Mesodermal cell (in vitro differentiated cells): Measurements from ENCODE around the gene PTGS1.
A peak's percentile ranks its signal among the peaks of the same experiment; 100 is the strongest.
"Not testable (repeated sequence)": the region's sequence is repeated elsewhere in the genome, so short reads cannot be mapped to it uniquely, and the experiment has no call there.

ENCODE experiments used
- H3K27ac ChIP-seq: 2 replicates; pipeline ENCODE4 v1.7.0; 2013; ENCODE audit warnings: mild to moderate bottlenecking, low read depth, low read length, moderate library complexity; ENCODE audit not compliant: severe bottlenecking
- H3K36me3 ChIP-seq: 2 replicates; pipeline ENCODE4 v1.7.1; 2013; ENCODE audit warnings: mild to moderate bottlenecking, low read length, moderate library complexity; ENCODE audit not compliant: control insufficient read depth, insufficient read depth
- H3K4me1 ChIP-seq: one replicate; pipeline ENCODE4 v1.7.1; 2013; ENCODE audit warnings: mild to moderate bottlenecking, low read length; ENCODE audit not compliant: insufficient read depth, control insufficient read depth, poor library complexity, severe bottlenecking
- H3K4me3 ChIP-seq: 2 replicates; pipeline ENCODE4 v1.7.0; 2013; ENCODE audit warnings: low read length, control low read depth, mild to moderate bottlenecking; ENCODE audit not compliant: insufficient read depth, poor library complexity, severe bottlenecking; ENCODE audit errors: extremely low read depth
- H3K9me3 ChIP-seq: 2 replicates; pipeline ENCODE4 v1.7.1; 2013; ENCODE audit warnings: mild to moderate bottlenecking, low read length, moderate library complexity; ENCODE audit not compliant: control insufficient read depth
- WGBS, 2 experiments: methylation state at CpG; one replicate each; pipeline ENCODE4 v1.1.5; 2013; ENCODE audit warnings: missing lambda C conversion rate in 2 of 2; ENCODE audit not compliant: insufficient coverage in 2 of 2; 5-methylcytosine and 5-hydroxymethylcytosine counted together

Gene PTGS1

DNA sequence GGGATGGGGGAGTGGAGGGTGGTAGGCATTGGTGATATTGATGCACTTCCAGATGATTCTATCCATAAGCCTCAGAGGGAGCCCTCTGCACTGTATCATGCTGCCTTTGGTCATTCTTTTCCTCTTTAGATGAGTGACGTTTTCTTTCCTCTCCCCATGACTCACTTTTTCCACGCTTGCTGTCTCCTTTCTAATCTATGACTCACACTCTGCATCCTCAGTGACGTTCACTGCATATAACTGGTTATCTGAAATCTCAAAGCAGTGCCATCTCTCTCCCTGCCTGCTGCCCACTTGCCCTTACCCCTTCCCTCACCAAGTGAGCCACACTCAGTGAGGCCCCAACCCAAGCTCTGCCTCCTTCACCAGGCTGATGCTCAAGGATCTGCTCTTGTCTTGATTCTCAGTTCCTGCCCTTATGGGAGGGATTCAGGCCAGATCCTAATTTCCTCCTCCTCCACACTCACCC is 31.6 kb downstream of the PTGS1 start:
- Histone ChIP-seq H3K4me3 (no peak overlapping the region), H3K9me3 (no peaks in the 10 kb centered on the region), H3K27ac (peak overlapping the region; percentile 83), H3K4me1 (peaks cover 14% of the 10 kb centered on the region), H3K36me3 (no peaks in the 10 kb centered on the region)
- WGBS, 2 experiments = 7 to 19% methylated on average over 3 of the region's 3 CpGs

DNA sequence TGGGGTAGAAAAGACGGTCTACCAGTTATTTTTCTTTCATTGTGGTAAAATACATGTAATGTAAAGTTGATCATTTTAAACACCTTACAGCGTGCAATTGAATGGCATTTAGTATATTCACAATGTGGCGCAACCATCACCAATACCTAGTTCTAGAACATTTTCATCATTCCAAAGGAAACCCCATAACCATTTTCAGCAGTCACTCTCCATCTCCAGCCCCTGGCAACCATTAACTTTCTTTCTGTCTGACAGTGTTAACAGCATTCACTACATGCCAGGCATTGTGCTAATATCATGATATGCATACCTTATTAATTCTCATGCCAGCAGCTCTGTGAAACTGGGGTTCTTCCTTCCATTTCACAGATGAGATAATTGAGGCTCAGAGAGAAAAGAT is 32.0 kb downstream of the PTGS1 start:
- Histone ChIP-seq H3K9me3 (no peaks in the 10 kb centered on the region), H3K4me1 (peaks cover 14% of the 10 kb centered on the region), H3K4me3 (no peak overlapping the region), H3K27ac (peak overlapping the region; percentile 83), H3K36me3 (no peaks in the 10 kb centered on the region)
- 97 to 100% methylated on average over 1 to 2 of the region's 3 CpGs for WGBS, 2 experiments

DNA sequence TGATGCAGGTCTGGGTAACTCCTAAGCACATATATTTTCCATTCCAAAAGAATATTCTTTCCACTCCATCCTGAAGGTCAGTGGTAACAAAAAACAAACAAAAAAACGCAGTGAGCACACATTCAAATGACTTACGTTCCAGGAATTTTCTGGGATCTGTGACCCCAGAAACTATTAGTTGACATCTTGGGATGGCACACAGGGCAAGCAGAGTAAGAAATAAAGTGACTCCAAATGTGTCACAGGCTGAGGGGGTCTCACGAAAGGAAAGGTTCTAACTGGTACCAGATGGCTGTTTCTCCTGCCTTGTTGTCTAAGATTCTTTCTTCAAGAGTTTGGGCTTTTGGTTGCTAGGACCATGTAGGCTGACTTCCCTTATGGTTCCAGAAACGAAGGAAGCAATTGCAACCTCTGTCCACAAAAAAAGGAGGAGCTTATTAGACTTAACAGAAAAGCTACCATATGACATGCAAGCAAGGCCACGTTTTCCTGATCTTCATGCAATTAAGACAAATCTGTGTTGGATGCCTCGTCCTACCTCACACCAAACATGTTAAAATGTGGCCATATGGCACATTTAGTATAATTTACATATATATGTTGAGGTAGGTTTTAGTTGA is 32.7 kb downstream of the PTGS1 start:
- WGBS, 2 experiments = 81 to 88% methylated on average over 4 to 5 of the region's 6 CpGs
- no peaks in the 10 kb centered on the region for H3K9me3 ChIP-seq
- no peak overlapping the region for H3K4me3 ChIP-seq
- H3K27ac ChIP-seq = no peak overlapping the region
- H3K4me1 ChIP-seq = peaks cover 14% of the 10 kb centered on the region
- H3K36me3 ChIP-seq = no peaks in the 10 kb centered on the region

DNA sequence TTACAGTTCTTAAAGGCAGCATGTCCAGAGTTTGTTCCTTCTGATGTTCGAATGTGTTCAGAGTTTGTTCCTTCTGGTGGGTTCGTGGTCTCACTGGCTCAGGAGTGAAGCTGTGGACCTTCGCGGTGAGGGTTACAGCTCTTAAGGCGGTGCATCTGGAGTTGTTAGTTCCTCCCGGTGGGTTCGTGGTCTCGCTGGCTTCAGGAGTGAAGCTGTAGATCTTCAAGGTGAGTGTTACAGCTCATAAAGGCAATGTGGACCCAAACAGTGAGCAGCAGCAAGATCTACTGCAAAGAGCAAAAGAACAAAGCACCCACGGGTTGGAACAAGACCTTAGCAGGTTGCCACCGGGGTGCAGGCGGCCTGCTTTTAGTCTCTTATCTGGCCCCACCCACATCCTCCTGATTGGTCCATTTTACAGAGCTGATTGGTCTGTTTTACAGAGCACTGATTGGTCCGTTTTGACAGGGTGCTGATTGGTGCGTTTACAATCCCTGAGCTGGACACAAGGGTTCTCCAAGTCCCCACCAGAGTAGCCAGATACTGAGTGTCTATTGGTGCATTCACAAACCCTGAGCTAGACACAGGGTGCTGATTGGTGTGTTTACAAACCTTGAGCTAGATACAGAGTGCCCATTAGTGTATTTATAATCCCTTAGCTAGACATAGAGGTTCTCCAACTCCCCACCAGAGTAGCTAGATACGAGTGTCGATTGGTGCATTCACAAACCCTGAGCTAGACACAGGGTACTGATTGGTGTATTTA is 34.7 kb downstream of the PTGS1 start:
- peaks cover 14% of the 10 kb centered on the region for H3K4me1 ChIP-seq
- WGBS, 2 experiments = 90 to 92% methylated on average over 13 to 15 of the region's 15 CpGs
- not testable (repeated sequence) for H3K4me3 ChIP-seq, H3K27ac ChIP-seq, H3K36me3 ChIP-seq, H3K9me3 ChIP-seq

DNA sequence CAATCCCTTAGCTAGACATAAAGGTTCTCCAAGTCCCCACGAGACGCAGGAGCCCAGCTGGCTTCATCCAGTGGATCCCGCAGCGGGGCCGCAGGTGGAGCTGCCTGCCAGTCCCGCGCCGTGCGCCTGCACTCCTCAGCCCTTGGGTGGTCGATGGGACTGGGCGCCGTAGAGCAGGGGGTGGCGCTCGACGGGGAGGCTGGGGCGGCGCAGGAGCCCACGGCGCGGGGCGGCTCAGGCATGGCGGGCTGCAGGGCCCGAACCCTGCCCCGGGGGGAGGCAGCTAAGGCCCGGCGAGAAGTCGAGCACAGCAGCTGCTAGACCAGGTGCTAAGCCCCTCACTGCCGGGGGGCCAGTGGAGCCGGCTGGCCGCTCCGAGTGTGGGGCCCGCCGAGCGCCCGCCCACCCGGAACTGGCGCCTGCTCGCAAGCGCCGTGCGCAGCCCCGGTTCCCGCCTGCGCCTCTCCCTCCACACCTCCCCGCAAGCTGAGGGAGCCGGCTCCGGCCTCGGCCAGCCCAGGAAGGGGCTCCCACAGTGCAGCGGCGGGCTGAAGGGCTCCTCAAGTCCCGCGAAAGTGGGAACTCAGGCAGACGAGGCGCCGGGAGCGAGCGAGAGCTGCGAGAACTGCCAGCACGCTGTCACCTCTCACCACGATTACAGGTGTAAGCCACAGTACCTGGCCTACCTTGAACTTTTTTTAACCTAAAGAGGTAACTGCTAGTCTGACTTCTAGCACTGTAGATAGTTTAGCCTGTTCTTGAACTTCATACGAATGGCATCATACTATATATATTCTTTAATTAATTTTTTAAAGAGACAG is 35.5 kb downstream of the PTGS1 start:
- H3K27ac ChIP-seq = no peak overlapping the region
- H3K9me3 ChIP-seq = no peaks in the 10 kb centered on the region
- H3K4me3 ChIP-seq = peak overlapping the region; percentile 18
- peaks cover 14% of the 10 kb centered on the region for H3K4me1 ChIP-seq
- no peaks in the 10 kb centered on the region for H3K36me3 ChIP-seq
- WGBS, 2 experiments = 35 to 56% methylated on average over 9 to 37 of the region's 61 CpGs

DNA sequence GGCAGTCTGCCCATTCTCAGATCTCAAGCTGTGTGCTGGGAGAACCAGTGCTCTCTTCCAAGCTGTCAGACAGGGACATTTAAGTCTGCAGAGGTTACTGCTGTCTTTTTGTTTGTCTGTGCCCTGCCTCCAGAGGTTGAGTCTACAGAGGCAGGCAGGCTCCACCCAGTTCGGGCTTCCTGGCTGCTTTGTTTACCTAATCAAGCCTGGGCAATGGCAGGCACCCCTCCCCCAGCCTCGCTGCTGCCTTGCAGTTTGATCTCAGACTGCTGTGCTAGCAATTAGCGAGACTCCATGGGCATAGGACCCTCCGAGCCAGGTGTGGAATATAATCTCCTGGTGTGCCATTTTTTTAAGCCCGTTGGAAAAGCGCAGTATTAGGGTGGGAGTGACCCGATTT is 43.3 kb downstream of the PTGS1 start:
- not testable (repeated sequence) for H3K36me3 ChIP-seq, H3K27ac ChIP-seq, H3K4me3 ChIP-seq, H3K4me1 ChIP-seq
- WGBS, 2 experiments = 66 to 82% methylated on average over 4 to 6 of the region's 7 CpGs
- peaks cover 10% of the 10 kb centered on the region for H3K9me3 ChIP-seq

DNA sequence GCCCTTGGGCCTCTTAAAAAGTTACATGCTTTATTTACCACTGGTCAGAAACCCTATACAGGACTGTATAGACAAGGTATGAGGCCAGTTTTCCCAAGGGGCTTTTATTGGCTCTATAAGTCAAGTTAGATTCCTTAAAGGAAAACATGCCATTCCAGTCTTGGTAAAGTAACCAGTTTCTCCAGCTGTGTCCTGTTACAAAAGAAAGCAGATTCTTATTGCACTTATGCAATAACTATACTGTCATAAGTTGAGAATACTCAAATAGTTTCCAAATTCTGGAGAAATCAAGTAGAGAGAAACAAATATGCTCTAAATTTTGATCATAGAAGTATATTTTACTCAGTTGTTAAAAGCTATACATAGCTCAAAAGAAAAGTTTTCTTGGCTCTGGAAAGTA is 47.2 kb downstream of the PTGS1 start:
- Histone ChIP-seq H3K27ac (no peak overlapping the region), H3K4me3 (no peak overlapping the region), H3K36me3 (no peaks in the 10 kb centered on the region), H3K4me1 (no peaks in the 10 kb centered on the region), H3K9me3 (peaks cover 26% of the 10 kb centered on the region)

DNA sequence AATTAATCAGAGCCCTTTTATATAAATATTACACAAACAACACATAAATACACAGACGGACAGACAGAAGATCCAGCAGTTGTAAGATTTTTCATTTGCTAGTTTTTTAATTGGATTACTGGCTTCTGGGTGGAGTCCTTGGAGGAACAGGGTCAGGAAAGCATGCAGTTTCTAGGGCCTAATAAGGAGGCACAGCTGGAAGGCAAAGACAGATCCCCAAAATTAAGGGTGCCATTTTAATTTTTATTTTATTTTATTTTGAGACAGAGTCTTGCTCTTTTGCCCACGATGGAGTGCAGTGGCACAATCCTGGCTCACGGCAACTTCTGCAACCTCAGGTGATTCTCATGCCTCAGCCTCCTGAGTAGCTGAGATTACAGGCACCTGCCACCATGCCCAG is 49.5 kb downstream of the PTGS1 start:
- 60 to 73% methylated on average over 2 of the region's 3 CpGs for WGBS, 2 experiments
- no peak overlapping the region for H3K27ac ChIP-seq
- no peaks in the 10 kb centered on the region for H3K36me3 ChIP-seq
- no peak overlapping the region for H3K4me3 ChIP-seq
- peaks cover 26% of the 10 kb centered on the region for H3K9me3 ChIP-seq
- H3K4me1 ChIP-seq = no peaks in the 10 kb centered on the region

DNA sequence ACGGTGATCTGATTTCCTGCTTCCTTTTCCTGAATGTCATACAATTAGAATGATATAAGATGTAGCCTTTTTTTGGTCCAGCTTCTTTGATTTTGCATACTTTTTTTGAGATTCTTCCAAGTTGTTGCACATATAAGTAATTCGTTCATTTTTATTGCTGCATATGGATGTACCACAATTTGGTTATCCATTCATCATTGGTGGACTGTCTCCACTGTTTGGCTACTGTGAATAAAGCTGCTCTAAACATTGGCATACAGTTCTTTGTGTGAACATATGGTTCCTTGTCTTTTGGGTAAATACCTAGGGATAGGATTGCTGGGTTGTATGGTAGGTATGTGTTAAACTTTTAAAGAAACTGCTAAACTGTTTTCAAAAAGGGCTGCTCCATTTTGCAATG is 54.3 kb downstream of the PTGS1 start:
- peaks cover 16% of the 10 kb centered on the region for H3K9me3 ChIP-seq
- WGBS, 2 experiments = 75% methylated on average over 1 of the region's 2 CpGs; no CpG with 5 or more reads in 1 of the 2 experiments
- H3K4me1 ChIP-seq = no peaks in the 10 kb centered on the region
- no peak overlapping the region for H3K4me3 ChIP-seq
- H3K27ac ChIP-seq = no peak overlapping the region
- no peaks in the 10 kb centered on the region for H3K36me3 ChIP-seq

DNA sequence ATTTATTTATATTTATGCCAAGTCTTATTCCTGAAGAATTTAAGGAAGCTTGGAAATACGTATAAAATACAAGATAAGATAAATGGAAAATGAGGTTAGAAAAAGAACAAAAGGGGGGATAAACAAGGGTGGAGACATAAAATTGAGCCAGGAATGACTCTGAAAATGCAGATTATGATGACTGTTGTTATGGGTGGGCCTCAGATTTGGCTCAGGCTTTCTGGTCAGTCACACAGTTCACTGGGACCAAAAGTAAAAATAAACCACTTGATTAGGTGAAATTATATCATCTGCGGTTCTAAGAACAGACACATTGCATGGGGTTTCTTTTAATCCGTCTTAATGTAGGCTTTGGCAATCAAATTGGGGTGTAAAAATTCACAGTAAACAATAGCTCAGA is 55.9 kb downstream of the PTGS1 start:
- H3K27ac ChIP-seq = no peak overlapping the region
- H3K4me3 ChIP-seq = no peak overlapping the region
- 67 to 85% methylated on average over 1 to 2 of the region's 3 CpGs for WGBS, 2 experiments
- no peaks in the 10 kb centered on the region for H3K4me1 ChIP-seq
- peaks cover 5% of the 10 kb centered on the region for H3K9me3 ChIP-seq
- H3K36me3 ChIP-seq = no peaks in the 10 kb centered on the region
